GM12873 (cell line): Measurements from ENCODE around the gene TNRC6C.
A peak's percentile ranks its signal among the peaks of the same experiment; 100 is the strongest.

Source experiments
- TF ChIP-seq, protein P1 (sequence below): IDR thresholded peaks from 2 replicates; pipeline ENCODE4 v1.5.1; 2012; ENCODE audit warnings: low read depth, mild to moderate bottlenecking, moderate library complexity, low read length, control low read depth; ENCODE audit not compliant: insufficient read depth; ENCODE audit errors: missing control alignments

The TNRC6C gene

GRCh38 chr17:78034429-78035091 is 76.1 kb downstream of the TNRC6C start:
- TF ChIP-seq, protein P1, sequence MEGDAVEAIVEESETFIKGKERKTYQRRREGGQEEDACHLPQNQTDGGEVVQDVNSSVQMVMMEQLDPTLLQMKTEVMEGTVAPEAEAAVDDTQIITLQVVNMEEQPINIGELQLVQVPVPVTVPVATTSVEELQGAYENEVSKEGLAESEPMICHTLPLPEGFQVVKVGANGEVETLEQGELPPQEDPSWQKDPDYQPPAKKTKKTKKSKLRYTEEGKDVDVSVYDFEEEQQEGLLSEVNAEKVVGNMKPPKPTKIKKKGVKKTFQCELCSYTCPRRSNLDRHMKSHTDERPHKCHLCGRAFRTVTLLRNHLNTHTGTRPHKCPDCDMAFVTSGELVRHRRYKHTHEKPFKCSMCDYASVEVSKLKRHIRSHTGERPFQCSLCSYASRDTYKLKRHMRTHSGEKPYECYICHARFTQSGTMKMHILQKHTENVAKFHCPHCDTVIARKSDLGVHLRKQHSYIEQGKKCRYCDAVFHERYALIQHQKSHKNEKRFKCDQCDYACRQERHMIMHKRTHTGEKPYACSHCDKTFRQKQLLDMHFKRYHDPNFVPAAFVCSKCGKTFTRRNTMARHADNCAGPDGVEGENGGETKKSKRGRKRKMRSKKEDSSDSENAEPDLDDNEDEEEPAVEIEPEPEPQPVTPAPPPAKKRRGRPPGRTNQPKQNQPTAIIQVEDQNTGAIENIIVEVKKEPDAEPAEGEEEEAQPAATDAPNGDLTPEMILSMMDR, result no peak

- TF ChIP-seq, protein P1, result no peak
Observed at GRCh38 chr17:78037280-78037679, 78.8 kb downstream of the TNRC6C start.

GRCh38 chr17:78038748-78039288 is 80.3 kb downstream of the TNRC6C start:
- TF ChIP-seq, protein P1, result no peak

GRCh38 chr17:78039581-78039980 is 81.1 kb downstream of the TNRC6C start:
- TF ChIP-seq, protein P1, result no peak

DNA sequence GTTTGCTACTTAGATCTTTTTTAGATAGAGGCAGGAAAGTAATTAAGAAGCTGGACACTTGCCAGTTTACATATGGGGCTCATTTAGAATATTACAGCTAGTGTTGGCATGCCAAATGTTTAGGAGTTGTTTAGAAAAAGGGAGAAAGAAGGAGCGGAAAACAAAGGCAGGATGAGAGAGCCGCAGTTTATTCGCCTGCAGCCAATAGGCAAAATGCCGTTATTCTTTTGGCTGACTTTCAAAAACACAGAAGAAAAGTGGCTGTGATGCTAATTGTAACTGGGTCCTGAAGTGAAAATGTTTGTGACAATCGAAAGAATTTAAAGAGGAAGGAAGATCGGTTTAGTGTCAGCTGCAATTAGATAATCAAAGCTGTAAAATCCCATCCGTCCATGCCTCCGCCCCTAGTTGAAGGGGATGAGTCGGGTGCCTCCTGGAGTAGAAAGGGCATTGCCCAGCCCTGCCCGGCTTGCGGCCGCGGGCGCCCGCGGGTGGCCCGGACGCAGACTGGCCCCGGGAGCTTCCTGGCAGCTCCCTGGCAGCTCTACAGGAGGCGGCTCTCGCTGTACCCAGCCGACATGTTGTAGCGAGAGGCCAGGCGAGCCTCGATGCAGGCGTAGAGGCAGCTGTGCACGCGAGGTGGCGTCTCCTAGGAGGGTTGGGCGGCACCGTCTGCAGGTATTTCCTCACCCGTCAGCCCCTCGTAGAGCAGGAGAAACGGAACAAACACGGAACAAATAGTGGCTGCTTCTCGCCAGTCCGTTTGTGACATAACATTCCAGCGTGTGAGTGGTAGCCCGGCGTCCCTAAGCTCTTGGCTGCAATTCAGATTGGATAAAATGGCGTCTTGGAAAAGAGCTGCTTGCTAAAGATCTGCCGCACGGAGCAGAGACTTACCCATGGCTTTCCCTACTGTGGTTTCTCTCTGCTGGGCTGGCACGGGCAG is 82.2 kb downstream of the TNRC6C start:
- TF ChIP-seq, protein P1, result peak; percentile 21

DNA sequence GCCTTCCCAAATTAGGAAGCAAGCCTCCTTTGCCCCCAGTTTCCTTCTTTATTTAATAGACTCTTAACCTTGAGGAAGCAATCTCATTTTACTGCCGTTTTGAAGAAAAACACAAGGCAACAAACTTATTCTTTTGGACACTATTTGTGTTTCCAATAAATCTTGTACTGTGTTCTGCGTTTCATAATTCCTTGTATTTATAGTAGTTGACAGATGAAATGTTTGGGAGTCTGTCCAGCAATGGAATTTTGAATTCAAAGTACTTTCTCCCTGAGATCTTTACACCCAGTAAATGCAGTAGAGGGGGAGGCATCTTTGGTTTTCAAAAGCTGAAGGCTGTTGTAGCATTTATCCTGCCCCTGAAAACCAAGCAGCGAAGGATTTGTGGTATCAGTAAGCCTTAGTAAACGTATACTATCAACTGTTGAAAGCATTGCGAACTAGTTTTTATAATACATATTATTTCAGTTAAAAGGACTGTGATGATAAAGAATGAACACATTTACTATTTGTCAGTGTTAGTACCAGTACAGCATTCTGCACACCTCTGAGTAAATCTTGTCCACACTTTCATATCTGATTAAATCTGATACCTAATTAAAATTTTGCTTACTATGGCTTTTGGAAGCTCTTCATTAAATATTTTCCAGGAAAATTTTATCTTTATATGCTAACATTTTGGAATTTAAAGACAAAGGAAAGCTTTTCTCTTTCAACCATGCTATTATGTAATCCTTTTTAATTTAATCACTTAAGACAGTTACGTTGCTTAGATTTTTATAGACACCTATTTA is 83.1 kb downstream of the TNRC6C start:
- TF ChIP-seq, protein P1, result no peak
